ENCODE data around the gene RANBP17.
"Not testable (repeated sequence)": the region's sequence is repeated elsewhere in the genome, so short reads cannot be mapped to it uniquely, and the experiment has no call there.

RANBP17 gene

DNA sequence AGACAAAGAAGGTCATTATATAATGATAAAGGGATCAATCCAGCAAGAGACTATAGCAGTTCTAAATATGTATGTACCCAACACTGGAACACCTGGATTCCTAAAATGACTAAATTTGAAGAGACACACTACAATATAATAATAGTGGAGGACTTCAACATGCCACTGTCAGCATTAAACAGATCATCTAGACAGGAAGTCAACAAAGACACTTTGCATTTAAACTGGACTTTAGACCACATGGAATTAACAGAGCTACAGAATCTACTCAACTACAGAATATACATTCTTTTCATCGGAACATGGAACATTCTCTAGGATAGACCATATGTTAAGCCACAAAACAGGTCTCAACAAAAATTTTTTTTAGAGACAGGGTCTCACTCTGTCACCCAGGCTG is 388.9 kb downstream of the RANBP17 start:
- DNase-seq (ENCODE audit: low spot score) = no peak

DNA sequence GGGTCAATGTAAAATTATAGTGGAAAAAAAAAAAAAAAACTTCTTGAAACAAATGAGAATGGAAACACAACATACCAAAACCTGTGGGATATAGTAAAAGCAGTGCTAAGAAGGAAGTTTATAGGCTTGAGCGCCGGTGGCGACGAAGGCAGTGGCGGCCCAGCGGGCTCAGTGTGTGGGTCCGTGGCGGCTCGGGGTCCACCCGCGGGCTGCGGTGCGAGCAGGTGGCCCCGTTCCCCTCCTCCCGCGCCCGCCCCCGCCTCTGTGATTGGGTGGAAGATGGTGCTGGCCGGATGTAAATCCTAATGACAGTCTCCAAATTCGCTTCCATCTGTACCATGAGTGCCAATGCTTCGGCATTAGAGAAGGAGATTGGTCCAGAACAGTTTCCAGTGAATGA is 389.7 kb downstream of the RANBP17 start:
- no peak for DNase-seq (ENCODE audit: low spot score)

DNA sequence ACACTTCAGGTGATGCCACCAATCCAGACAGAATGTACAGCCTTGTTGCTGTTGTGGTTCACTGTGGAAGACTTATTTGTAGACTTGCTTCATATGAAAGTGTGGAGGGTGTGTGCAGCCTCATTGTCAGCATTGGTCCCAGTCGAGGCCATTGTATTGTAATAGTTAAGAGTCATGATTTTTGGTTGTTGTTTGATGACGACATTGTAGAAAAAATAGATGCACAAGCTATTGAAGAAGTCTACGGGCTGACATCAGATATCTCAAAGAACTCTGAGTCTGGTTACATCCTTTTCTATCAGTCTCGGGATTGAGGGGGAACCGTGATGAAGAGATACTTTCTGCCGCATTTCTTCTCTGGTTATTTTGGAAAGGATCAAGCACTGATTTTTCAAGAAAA is 390.9 kb downstream of the RANBP17 start:
- no peak for DNase-seq (ENCODE audit: low spot score)

DNA sequence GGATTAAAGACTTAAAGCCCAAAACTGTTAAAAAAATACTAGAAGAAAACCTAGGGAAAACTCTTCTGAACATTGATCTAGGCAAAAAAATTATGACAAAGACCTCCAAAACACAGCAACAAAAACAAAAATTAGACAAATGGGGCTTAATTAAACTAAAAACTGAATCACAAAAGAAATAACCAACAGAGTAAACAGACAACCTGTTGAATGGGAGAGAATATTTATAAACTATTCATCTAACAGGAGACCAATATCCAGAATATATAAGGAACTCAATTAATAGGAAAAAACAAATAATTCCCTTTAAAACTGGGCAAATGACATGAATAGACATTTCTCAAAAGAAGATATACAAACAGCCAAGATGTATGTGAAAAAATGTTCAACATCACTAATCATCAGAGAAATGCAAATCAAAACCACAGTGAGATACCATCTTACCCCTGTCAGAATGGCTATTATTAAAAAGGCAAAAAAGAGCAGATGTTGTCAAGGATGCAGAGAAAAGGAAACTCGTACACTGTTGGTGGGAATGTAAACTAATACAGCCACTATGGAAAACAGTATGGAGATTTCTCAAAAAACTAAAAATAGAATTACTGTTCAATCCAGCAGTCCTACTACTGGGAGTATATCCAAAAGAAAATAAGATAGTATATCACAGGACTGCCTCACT is 397.1 kb downstream of the RANBP17 start:
- no peak for DNase-seq (ENCODE audit: low spot score)

DNA sequence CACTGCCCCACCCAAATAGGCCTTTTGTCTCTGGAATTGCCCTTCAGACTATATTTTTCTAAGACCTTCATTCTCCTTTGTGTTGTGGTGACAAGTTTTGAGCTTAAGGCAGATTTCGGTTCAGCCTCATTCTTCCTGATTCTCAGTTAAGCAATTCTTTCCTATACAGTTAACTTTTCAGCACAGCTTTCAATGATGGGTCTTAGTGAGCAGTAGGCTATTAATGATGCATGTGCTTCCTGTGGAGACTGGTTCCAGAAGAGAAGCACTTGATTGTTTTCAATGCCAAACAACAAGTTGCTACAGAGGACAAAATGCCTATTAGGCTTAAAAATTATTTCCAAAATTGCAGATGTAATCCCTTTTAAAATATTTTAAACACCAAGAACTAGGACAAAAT is 399.5 kb downstream of the RANBP17 start:
- no peak for DNase-seq (ENCODE audit: low spot score)

DNA sequence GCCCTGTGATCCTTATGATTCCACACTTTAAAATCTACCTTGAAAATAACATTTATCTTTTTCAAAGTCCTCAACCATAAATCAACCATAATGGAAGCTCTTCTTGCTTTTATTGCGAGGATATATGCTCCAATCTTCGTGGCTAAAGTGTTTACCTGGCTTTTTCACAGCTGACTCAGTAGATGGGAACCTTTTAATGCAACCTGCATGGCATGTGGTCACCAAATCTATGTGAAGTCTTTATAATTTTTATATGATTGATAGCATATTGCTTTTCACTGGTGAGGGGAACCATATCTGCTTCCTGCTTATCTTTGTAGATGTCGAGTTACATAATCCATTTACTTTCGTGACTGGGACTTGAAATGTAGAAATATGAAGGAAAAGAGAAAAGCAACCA is 400.1 kb downstream of the RANBP17 start:
- no peak for DNase-seq (ENCODE audit: low spot score)

DNA sequence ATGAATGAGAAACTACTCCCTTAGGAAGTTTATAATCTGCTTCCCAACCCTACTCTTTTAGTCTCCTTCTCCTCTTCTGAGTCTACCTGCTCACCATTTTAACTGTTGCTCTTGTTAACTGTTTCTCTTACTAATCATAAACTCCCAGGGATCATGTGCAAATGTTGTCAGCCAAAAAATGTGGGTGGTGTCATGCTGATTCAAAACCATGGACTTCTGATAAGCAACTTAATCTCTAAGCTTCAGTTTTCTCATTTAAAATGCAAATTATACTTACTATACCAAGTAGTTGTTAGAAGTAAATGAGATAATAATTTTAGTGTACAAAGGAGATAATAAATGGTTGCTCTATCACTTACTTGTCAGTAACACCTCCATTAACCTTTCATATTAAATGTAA is 401.4 kb downstream of the RANBP17 start:
- no peak for DNase-seq (ENCODE audit: low spot score)

DNA sequence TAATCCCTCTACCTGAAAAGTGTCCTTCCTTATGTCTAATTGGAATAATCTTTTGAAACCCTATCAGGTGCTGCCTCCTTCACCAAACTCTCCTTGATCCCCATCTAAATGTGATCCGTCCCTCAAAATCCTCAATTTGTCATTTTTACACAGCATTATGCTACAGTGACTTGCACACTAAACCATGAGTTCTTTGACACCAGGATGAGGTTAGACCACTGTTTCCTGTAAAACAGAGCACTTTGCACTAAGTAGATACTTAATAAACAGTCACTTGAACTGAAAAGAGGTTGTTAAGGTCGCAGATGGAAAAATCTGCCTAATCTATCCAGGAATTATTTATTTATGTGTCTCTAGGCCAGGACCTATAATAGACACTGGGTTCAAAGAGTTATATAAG is 403.0 kb downstream of the RANBP17 start:
- DNase-seq (ENCODE audit: low spot score) = no peak

DNA sequence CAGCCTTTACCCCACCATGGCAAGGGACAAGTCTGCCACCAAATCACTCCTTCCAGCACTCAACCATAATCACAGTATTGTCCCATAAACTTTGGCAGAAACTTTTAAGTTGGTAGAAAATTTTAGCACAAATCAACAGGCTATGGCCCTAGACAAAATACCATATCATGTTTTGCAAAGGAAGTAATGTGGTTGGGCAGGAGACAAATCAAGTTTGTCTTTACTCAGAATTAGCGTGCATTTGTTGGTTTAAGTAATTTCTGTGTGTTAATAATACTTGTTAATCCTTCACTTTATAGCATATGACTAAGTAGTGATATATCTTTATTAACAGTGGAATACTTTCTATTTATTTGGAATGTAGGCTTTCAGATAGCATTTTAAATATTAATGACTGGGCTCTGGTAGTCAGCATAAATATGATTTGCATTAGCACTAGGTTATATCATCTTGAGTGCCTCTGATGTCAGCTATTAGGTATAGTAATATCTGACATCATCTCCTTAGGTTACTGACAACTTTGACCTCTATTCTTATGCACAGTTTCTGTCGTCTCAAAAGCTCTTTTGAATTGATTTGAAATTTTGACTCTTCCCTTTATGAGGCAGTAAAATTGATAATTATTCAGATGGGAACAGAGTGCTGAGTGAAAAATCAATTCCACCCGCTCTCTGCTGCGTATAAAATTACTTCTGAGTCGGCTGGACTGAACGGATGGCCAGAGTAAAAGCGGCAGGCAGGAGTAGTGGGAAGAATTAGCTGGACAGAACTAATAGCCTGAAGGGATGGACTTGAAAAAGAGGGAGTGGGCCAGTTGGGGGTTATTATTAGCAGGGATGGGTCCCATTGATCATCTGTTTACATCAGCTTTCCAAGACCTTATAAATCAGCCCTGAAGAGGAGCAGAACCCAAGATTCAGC is 407.1 kb downstream of the RANBP17 start:
- no peak for DNase-seq (ENCODE audit: low spot score)

DNA sequence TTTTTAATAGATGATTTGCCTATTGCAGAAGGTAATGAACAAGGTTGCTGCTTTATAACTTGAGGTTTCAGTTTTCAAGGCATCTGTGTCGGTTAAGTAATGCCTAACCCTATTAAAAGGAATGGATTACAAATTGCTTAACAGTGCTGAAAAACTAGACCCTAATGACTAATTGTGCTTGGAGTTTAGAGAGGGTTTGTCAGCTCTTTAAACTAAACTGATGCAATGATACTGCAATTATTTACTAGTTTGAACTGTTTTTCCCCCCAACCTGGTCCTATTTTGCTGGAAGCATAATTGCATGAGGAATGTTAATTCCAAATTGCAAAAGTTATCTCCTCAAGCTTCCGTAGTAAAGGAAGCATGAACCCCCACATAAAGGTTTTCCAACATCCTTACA is 407.9 kb downstream of the RANBP17 start:
- no peak for DNase-seq (ENCODE audit: low spot score)

DNA sequence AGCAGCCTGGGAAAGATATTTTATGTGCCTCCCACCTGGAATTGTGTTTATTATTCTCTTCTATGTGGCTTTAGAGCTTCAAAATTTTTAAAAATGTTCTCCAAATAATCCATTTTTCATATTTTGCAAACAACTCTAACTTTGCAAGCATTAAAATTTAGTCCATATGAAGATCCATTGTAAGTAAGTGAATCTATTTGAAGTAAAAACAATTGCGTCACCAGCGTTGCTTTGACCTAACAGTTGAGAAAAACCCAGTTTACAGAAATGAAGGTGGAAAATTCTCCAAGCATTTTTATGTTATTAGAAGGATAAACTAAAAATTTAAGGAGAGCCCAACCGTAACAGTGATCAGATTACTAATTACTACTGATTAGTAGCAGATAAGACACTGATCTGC is 408.3 kb downstream of the RANBP17 start:
- no peak for DNase-seq (ENCODE audit: low spot score)

DNA sequence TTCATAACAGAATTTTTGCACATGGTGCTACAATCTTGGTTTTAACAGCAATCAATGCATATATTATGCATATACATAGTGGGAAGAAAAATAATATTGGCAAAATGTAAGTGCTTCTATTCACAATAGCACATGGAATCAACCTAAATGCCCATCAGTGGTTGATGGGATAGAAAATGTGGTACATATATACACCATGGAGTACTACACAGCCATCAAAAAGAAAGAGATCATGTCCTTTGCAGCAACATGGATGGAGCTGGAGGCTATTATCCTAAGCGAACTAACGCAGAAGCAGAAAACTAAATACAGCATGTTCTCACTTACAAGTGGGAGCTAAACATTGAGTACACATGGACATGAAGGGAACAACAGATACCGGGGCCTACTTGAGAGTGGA is 410.0 kb downstream of the RANBP17 start:
- no peak for DNase-seq (ENCODE audit: low spot score)

DNA sequence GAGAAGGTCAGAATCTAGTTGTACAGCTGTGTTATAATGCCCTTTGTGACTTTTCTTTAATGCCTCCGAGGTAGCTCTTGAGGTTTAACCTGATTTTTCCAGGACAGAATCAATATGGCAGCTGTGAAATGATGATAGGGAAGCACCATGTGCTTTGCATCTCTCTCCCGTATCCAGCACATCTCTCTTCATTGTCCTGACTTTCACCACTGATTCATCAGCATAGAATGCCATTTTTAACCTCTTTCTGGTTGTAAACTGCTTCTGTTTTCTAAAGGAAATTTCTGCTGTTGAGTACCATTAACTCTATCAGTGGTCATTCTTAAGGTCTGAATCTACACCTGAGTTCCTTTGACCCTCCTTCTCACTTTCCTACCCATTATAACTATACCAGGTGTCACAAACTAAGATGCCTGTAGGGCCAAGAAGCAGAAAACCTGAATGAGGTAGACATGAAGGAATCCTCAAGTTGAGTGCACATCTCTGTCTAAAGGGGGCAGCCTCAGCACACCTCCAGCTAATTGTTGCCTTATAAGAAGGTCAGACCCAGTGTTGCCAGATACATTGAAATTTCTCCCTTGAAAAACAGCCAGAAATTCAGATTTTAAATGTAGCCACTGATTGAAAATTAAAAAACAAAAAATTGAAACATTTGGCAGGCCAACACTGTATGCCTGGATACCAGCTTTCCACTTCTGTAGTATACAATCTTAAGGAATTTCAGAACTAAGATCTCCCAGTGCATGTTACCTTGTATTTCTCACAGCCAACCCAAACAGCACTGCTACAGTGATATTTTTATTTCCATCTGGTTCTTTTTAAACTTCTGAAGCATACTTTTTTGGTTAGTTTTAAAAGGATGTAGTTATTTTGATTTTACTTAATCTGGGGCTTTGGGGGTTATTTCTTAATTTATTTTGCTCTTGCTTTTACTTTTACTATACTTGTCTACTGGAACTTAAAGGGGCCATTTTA is 411.5 kb downstream of the RANBP17 start:
- no peak for DNase-seq (ENCODE audit: low spot score)

DNA sequence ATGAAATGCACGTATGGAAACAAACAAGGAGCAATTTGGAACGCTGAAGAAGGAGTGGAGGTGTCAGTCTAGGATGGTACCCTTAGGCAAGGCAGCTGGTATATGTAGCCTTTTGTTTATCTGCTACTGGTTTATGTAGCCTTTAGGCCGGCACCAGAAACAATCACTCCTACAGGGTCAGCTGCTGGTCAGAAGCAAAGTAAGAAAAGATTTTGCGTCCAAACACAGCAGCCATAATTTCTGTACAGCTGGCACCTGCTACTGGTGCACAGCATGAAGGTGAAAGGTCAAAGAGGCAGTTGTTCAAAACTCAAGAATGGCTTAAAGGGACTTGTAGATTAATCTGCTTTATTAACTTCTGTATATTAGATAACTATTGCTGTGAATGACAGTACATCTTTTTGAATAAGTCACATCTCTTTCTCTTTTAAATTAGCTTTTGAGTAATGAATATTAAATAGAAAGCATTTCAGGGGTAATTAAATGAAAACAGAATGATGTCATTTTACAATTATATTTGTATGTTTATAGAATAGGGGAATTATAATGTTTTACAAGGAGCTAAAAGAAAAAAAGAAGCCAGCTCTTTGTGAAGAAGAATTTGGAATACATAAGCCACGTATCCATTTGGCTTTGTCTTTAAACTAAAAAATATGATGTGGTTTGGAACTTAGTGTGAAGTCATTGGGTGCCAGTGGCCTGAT is 414.2 kb downstream of the RANBP17 start:
- DNase-seq (ENCODE audit: low spot score) = no peak

DNA sequence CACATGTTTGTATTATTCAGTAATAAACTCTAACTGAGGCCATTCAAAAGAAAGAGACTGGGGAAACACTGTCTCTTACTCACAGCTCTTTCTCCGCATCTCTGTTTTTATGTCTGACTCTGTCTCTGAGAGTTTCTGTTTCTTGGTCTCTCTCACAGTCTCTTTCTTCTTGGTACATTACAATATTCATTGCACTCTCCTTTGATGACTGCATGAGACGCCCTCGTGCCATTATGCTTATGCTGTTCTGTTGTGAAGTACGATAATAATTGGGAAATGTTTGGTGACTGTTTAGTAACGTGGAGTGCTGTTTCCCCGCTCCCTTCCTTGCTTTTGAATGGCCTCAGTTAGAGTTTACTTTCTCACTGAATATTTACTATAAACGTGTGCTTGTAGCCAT is 421.9 kb downstream of the RANBP17 start:
- no peak for DNase-seq (ENCODE audit: low spot score)

DNA sequence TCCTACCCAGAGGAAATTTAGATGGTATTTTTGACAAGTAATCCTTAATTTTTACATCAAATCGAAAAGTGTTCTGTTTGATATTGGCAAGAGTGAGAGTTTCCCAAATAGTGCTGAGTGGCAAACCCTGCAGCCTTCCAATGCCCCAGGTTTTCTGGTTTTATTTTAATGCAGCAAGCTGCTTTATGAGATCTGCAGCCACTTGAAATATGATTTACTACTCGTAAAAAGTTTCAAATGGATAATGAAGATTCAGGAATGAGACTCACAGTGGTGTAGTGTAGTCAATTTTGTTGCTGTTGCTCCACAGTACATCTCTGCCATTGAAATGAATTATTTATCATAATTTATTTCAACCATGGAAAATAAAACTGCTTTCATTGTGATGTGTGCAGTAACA is 423.6 kb downstream of the RANBP17 start:
- DNase-seq (ENCODE audit: low spot score) = no peak

DNA sequence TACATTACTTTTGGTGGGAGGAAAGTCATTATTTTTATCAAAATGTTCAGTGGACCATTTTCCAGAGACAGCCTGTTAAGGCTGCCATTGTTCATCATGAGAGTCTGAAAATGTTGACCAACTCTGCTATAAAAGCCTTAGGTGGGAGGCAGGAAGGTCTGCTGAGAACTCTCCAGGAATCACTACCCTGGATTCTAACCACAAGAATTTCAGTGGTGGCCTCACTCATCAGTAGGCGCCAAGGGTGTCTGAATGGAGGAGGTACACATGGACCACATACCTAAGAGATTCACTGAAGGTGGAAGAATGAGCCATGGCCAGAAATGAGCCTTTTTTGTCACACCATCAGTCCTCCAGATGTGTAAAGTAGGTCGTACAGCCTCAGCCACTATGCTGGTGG is 426.2 kb downstream of the RANBP17 start:
- DNase-seq (ENCODE audit: low spot score) = no peak

DNA sequence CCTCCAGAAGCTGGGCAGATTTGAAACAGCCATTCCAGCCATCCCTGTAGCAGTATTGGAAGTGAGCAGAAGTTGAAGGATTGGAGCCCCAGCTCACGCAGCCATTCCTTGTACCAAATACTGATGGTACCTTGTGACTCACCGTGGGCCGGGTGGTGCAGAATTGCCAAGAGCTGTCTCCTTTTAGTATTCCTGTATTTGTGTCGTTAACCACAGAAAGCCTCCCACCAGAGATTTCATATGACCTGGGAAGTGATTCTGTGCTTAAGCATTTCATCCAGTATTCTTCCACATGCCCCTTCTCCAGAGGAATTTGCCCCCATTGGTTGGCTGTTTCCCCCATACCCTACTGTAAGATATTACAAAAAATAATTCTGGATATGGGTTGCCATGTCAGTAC is 429.6 kb downstream of the RANBP17 start:
- DNase-seq (ENCODE audit: low spot score) = no peak

DNA sequence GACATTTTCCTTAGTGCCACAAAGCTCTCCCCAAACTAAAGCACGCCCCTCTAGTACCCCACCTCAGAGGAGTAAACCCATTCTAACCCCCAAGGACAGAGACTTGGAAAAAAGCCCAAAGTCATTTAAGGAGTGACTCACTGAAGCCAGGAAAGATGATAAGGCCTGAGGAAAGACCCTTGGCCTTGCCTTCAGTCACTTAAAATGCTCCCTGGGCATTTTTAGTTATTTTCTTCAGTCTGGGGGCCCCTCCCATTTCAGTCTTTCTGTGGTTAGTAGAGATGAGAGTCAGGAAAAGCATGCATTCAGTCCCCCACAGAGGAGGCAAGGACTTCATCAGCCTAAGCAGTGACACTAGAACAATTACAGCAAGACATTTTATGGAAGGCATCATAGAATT is 433.5 kb downstream of the RANBP17 start:
- no peak for DNase-seq (ENCODE audit: low spot score)

DNA sequence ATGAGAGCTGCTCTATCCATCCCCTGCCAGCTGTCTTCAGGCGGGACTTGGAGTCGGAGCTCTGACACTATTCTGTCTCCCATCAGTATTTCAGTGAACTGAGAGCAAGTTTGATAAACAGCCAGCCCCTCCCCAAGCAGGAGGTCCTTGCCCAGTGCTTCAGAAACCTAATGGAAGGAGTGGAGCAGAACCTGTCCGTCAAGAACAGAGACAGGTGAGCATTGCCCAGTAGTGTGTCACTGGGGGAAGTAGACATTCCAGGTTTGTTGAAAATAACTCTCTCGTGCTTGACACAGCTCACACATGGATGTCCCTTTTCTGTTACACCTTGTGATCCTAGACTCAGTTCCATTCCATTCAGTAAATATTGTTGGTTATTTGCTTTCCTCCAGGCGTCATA is 434.0 kb downstream of the RANBP17 start:
- DNase-seq (ENCODE audit: low spot score) = no peak

DNA sequence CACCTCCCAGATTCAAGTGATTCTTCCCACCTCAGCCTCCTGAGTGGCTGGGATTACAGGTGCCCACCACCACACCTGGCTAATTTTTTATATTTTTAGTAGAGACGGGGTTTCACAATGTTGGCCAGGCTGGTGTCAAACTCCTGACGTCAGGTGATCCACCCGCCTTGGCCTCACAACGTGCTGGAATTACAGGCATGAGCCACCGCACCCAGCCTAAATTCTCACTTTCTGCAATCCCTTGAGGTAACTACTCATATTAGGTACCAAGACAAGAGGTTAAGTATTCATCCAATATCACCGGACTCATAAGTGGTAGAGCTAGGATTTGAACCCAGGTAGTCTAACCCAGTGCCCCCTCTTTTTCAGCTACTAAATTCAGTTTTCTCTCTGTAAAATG is 436.1 kb downstream of the RANBP17 start:
- not testable (repeated sequence) for DNase-seq (ENCODE audit: low spot score)

DNA sequence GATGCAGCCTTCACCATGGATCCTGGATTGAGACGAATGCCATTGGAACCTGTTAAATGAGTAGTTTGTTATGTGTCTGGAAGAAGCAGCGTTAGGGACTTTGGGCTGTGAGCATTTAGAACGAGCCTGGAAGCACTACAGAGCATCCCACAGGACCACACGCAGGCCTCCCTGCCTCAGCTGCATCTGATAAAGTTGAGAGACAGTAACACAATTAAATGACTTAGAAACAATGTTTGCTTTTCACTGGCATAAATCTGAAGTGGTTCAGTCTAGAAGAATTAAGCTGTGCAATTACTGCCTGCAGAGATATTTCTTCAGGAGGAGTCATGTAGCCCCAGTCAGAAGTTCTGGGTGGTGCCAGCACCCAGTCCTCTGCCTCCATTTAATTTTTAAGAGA is 437.4 kb downstream of the RANBP17 start:
- no peak for DNase-seq (ENCODE audit: low spot score)

Measured in COLO829 (cell line).